ENCODE measurements around the gene IL1RAPL1. TPM values are rescaled to one million over a fixed set of nuclear protein-coding genes. Genes with fewer than 3 reads are reported as not detected.
A peak's percentile ranks its signal among the peaks of the same experiment; 100 is the strongest.

Gene IL1RAPL1
- total and polyA plus RNA-seq, 8 donors, result 0.06 to 3.3 (median 0.31) TPM; not detected in 3

DNA sequence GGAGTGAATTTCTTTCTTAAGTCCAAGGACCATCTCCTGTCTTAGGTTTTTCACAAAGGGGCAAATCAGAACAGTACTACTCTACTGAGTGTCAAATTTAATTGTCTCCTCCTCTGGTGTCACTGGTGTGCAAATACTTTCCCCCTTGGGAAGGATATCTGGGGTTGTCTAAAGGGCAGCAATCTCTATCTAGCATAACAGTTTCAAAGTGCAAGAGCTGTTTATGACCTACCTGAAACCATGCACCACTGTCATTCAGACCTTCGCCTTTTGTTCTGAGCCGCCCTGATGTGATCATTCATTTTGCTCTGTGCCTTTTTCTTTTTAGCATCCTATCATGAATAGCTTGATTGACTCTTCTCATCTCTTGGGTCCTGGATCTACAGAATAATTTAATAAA lies 39.3 kb downstream of the IL1RAPL1 start:
- DNase-seq, result no peak
- Histone ChIP-seq H3K27me3 (no peaks in the 10 kb centered on the region), H3K9me3 (no peaks in the 10 kb centered on the region), H3K36me3 (no peaks in the 10 kb centered on the region), H3K27ac (no peak overlapping the region), H3K4me3 (no peak overlapping the region), H3K4me1 (no peaks in the 10 kb centered on the region)
- WGBS, 5 donors, result 77 to 97% (median 82%) methylated on average over 2 of the region's 2 CpGs
- TF ChIP-seq EP300 (IDR thresholded peaks at IDR 0.05) (no peak), POLR2A (IDR thresholded peaks at IDR 0.05) (no peak)
- TF ChIP-seq, protein P1, sequence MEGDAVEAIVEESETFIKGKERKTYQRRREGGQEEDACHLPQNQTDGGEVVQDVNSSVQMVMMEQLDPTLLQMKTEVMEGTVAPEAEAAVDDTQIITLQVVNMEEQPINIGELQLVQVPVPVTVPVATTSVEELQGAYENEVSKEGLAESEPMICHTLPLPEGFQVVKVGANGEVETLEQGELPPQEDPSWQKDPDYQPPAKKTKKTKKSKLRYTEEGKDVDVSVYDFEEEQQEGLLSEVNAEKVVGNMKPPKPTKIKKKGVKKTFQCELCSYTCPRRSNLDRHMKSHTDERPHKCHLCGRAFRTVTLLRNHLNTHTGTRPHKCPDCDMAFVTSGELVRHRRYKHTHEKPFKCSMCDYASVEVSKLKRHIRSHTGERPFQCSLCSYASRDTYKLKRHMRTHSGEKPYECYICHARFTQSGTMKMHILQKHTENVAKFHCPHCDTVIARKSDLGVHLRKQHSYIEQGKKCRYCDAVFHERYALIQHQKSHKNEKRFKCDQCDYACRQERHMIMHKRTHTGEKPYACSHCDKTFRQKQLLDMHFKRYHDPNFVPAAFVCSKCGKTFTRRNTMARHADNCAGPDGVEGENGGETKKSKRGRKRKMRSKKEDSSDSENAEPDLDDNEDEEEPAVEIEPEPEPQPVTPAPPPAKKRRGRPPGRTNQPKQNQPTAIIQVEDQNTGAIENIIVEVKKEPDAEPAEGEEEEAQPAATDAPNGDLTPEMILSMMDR (IDR thresholded peaks at IDR 0.05), result no peak
- intact Hi-C loops (cut with DNase I; ENCODE audit: low total_unique reads), result no loop called here

DNA sequence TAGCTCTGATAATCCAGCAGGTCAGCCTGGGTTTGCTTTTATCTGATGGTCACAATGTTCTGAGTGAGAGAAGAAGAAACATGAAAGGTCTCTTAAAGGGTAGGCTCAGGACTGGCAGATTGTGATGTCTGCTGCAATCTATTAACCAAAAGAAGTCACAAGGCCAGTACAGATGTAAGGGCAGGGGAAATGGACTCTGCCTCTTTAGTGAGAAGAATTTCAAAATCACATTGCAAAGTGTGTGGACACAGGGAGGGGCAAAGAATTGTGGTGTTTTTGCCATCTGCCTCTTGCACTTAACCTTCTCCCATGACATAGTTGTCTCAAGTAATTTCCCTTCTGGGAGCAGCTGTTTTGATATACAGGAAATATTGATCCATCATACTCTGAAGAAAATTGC lies 40.9 kb downstream of the IL1RAPL1 start:
- Histone ChIP-seq H3K36me3 (no peaks in the 10 kb centered on the region), H3K27ac (no peak overlapping the region), H3K4me3 (no peak overlapping the region), H3K27me3 (no peaks in the 10 kb centered on the region), H3K4me1 (no peaks in the 10 kb centered on the region), H3K9me3 (no peaks in the 10 kb centered on the region)
- intact Hi-C loops (cut with DNase I; ENCODE audit: low total_unique reads), result no loop called here
- no peak for DNase-seq
- TF ChIP-seq, protein P1 (IDR thresholded peaks at IDR 0.05), result no peak
- TF ChIP-seq POLR2A (IDR thresholded peaks at IDR 0.05) (no peak), POLR2AphosphoS5 (IDR thresholded peaks at IDR 0.05) (no peak), EP300 (IDR thresholded peaks at IDR 0.05) (no peak)

DNA sequence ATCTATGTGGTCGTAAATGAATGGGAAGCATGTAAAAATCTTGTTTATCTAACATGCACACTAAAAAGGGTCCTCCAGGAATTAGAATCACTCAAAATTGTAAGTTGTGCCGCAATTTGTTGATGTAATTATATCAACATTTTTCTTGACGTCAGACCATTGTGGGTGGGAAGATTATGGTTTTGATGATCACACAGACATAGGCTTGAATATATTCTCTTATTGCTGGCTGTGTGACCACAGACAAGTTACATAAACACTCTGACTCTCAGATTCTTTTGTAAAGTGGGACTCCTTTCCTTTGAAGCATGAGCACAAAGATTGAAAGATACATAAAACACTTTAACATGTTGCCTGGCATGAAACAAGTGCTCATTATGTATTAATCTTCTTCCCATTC lies 51.5 kb downstream of the IL1RAPL1 start:
- peaks cover 0 to 6% (median 0%) of the 10 kb centered on the region in 4 donors for H3K9me3 ChIP-seq
- H3K4me3 ChIP-seq, result no peak overlapping the region
- DNase-seq, result no peak
- no peak overlapping the region for H3K27ac ChIP-seq
- no peaks in the 10 kb centered on the region for H3K27me3 ChIP-seq
- TF ChIP-seq, protein P1 (IDR thresholded peaks at IDR 0.05), result no peak
- intact Hi-C loops (cut with DNase I; ENCODE audit: low total_unique reads), result no loop called here
- H3K36me3 ChIP-seq, result no peaks in the 10 kb centered on the region
- no peaks in the 10 kb centered on the region for H3K4me1 ChIP-seq
- WGBS, 5 donors, result 69 to 86% (median 73%) methylated on average over 3 of the region's 3 CpGs

DNA sequence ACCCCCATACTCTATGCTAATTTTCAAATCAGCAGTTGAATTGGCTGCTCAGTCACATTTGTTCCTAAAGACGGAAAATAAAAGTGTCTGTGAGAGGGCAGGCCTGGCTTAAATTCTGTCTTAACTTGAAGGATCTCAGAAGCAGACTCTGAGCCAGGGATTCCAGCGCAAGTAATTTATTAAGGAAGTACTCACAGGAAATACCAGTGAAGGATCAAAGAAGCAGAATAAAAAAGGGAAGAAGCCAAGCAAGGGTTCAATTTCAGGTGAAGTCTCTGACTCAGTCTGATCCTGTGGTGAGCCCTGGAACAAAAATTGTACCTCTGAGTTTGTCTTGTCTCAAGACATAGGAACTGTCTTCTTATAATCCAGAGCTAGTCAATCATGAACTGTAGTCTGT lies 52.2 kb downstream of the IL1RAPL1 start:
- 44 to 60% (median 48%) methylated on average over 2 of the region's 2 CpGs for WGBS, 5 donors

More for the DNA sequence above, 52.2 kb downstream of the IL1RAPL1 start:
- no peak overlapping the region for H3K27ac ChIP-seq
- H3K9me3 ChIP-seq, result peaks cover 0 to 6% (median 0%) of the 10 kb centered on the region in 4 donors
- intact Hi-C loops (cut with DNase I; ENCODE audit: low total_unique reads), result no loop called here
- no peaks in the 10 kb centered on the region for H3K27me3 ChIP-seq
- TF ChIP-seq POLR2AphosphoS5 (IDR thresholded peaks at IDR 0.05) (no peak), EP300 (IDR thresholded peaks at IDR 0.05) (no peak), POLR2A (IDR thresholded peaks at IDR 0.05) (no peak)
- TF ChIP-seq, protein P1 (IDR thresholded peaks at IDR 0.05), result no peak
- no peaks in the 10 kb centered on the region for H3K36me3 ChIP-seq
- no peak overlapping the region for H3K4me3 ChIP-seq
- peak in 1 of 2 donors; percentile 6 for DNase-seq
- H3K4me1 ChIP-seq, result no peaks in the 10 kb centered on the region
